ENCODE measurements around the gene ELK4.

Gene ELK4

GRCh38 chr1:205578780-205579571 is 52.8 kb downstream of the ELK4 start:
- DNase-seq, result no peak

DNA sequence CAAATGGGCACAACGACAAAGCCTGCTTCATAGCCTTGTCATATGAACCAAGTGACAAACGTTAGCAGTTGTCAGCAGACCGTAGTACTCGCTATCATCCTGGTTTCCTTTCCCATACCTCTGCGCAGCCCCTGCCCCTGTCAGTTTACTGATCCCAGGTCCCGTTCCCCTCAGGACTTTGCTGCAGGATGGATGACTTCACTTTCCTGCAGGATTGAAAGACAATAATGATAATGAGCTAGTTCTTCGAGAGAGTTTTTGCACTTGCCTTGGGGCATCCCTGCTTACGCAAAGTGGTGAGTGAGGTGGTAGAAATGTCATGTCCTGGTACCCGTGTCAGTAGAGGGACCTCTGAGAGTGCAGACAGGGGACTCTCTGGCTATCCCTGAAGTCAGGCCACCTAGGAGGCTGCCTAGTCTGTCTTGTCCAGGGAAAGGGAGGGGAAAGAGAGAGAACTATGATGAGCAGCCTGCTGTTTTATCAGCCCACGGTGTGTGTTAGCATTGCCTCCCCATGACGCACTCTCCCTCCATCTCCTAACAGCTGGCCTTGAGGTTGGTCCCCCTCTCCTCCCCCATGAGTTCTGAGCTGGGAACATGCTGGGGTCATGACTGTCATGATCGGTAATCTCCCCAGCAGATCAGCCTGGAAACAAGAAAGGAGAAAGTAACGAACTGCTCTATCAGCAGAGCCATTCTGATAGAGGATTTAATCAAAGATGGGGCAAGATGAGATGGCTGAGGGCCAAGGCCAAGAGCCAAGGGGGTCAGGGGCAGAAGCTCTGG is 53.7 kb downstream of the ELK4 start:
- DNase-seq, result no peak

DNA sequence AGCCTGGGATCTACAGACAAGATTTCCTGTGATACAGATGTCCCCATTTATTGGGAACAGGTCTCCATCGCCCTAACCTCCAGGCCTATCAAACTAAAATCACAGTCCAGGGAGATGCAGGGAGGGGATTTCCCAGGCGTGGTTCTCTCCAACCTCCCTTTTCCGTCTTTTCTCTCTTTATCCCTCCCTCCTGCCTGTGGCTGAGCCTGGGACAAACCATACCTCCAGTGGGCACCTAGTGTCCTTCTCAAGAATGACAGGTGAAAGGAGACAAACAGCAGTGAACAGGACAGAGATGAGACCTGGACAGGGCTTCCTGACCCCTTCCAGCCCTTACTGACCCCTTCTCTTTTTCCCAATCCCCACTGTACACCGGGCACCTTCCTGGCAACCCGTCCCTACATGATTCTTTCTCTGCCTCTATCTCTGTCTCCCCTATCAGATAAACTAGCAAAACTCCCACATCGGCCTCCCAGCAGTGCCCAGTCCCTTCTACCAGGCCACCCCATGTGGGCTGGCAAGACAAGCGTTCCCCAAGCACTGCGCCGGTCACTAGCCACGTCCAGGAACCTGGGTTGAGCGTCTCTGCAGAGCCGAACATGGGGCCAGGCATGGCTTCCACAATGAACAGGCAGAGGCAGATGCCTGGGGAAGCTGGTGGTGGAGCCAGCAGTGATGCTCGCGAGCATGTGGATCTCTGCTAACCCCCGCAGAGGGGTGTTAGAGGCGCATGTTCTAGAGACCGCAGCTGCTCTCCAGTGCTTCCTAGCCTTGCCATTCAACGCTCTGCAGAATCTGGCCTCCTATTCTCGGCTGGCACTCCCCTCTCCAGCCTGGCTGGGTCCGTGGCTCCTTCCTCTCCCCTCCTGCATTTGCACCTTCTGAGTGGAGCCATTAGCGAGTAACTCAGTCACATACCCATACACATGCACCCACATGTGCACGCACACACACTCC is 54.7 kb downstream of the ELK4 start:
- DNase-seq, result no peak

GRCh38 chr1:205576011-205576410 is 55.8 kb downstream of the ELK4 start:
- DNase-seq, result no peak

GRCh38 chr1:205575294-205575885 is 56.4 kb downstream of the ELK4 start:
- no peak for DNase-seq

DNA sequence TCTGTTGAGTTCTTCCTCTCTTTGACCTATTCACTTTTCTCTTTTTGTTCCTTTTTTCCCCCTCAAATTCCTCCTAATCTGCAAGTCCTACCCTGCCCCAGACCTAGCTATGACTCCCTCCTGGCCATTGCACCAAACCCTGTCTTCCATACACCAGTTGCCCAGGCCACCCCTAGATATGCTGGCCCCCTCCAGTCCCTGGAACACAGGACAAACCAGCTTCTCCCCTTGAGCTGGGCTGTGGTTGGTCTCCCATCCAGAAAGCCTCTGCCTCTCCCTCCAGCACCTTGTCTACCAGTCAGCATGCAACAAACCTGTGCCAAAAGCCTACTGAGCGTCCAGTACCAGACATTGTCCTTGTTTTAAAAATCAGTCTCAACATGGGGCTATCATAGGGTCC is 59.4 kb downstream of the ELK4 start:
- no peak for DNase-seq

DNA sequence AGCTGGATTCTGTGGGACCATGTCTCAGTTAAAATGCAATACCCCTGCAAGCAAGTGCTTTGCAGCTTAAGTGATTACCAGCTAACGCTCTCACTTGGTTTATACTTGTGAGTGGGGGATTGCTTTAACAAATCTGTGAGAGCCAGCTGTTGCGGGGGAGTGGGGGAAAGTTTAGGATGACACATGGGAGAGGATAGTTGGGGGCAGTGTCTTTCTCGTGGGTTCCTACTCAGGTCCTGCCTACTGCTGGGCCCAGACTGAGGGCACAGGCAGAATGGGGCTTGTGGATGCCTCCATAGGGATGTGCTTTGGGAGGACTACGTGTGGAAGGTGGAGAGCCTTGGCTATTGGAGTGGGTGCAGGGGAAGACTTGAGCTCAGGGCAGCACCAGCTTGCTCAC is 60.1 kb downstream of the ELK4 start:
- no peak for DNase-seq

- DNase-seq, result no peak
Observed at GRCh38 chr1:205570796-205571537, 60.8 kb downstream of the ELK4 start.

GRCh38 chr1:205570173-205570501 is 61.7 kb downstream of the ELK4 start:
- no peak for DNase-seq

DNA sequence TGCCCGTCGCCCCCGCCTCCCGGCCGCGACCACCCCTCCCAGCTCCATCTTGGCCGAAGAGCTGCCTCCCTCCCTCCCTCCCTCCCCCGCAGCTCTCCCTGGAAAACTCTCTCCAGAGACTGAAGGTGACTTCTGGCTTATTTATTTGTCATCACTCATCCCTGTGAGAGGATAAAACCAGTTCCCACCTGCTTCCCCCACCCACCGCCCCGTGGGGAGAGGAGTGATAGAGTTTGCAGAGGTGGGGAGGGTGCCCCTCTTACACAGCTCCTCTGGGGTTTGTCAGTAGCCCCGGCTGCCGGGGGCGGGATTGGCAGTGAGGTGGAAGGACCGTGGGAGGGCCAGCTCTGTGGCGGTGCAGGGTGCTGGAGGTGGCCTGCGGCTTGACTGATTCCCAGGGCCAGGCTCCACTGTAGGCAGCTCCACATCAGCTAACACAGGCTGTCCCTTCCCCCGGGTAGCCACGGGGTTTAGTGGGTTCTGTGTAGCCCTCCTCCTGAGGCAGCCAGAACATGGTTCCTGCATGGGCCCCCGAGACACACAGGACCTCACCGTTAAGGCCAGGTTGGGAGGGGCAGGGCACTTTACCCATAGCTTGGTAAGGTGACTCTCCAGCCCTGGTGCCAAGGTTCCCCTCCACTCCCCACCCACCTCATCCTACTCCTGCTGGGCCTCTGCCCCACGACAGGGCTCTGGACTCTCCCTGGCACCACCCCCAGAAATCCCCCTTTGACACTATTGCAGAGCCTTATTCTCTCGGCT is 62.2 kb downstream of the ELK4 start:
- DNase-seq, result no peak

- no peak for DNase-seq
Observed at GRCh38 chr1:205568469-205569361, 63.1 kb downstream of the ELK4 start.

DNA sequence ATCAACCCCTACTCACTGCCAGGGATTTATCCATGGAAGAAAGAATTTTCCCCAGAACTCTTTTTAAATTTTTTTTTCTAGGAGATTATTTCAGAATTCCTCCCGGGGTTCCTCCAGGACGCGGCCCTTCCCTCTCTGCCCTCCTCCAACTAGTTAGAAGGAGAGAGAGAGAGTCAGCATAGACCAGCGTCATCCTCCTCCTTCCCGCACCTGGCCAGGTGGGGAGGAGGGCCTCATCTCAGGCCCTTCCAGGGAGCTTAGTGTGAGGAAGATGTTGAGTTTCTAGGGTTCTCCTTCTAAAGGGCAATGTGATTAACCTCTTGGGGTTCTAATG is 63.7 kb downstream of the ELK4 start:
- DNase-seq, result no peak

- no peak for DNase-seq
Observed at GRCh38 chr1:205567716-205568115, 64.1 kb downstream of the ELK4 start.

- no peak for DNase-seq
Observed at GRCh38 chr1:205565799-205566198, 66.0 kb downstream of the ELK4 start.

GRCh38 chr1:205563927-205564441 is 67.8 kb downstream of the ELK4 start:
- no peak for DNase-seq

- no peak for DNase-seq
Observed at GRCh38 chr1:205561501-205562203, 70.2 kb downstream of the ELK4 start.

Data from stimulated activated CD4-positive, alpha-beta T cell treated with anti-CD3 and anti-CD28 coated beads, Interleukin-4, amount 100 ng/mL, for 24 hours (primary cell).